Measurements from ENCODE around the gene CSNK1G2. TPM values are rescaled to one million over a fixed set of nuclear protein-coding genes. Genes with fewer than 3 reads are reported as not detected.

The CSNK1G2 gene
- total RNA-seq, 1 experiment from 2014 or later, result 100.0 TPM

DNA sequence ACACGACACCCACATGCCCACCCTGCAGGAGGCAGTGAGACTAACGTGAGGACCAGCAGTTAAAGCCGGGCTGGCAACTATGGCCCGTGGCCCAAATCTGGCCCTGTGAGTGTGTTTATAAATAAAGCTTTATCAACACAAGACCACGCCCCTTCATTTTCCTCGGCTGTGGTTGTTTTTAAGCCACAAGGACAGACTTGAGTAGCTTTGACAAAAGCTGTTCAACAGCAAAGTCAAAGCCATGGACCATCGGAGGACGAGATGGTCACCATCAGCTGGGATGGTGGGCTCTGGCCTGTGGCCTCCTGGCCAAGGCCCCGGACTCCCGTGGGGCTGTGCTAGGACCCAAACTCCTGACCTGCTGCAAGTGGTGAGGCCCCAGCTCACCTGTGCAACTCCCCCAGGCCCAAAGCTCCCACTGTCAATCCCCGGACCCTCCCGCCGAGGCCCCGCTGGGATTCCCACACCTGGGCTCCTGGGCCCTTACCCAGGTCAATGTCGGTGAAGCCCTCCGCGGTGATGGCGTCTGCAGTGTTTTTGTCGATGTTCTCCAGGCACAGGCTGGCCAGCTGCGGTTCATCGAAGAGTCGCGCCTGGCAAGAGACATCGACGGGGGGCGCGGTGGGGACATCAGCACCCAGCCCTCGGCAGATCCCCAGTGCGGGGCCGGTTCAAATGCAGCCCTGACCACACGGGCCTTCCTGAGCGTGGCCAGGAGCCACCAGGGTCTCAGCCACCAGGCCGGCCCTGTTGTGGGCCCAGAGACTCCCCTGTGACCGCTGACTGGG, 49.5 kb downstream of the CSNK1G2 start:
- H3K4me1 ChIP-seq (ENCODE audit: insufficient read depth, low read length), result no peaks in the 10 kb centered on the region; the same call in 1 of the 2 replicates
- H3T11ph ChIP-seq (ENCODE audit: low read length), result no peak overlapping the region
- WGBS (ENCODE audit: extremely low coverage, insufficient read length, low lambda C conversion rate), result no CpG with 5 or more reads among the region's 34 CpGs
- H3K27me3 ChIP-seq (ENCODE audit: insufficient read depth, low read length), result no peaks in the 10 kb centered on the region
- H3K4me1 Mint-ChIP-seq, result peaks cover 0 to 6% of the 10 kb centered on the region in 2 experiments; a peak in 3 of 4 replicates
- no peak overlapping the region for H2BK5ac ChIP-seq (ENCODE audit: insufficient read length, low read length)
- DNase-seq, result no peak
- TF ChIP-seq, protein P1, sequence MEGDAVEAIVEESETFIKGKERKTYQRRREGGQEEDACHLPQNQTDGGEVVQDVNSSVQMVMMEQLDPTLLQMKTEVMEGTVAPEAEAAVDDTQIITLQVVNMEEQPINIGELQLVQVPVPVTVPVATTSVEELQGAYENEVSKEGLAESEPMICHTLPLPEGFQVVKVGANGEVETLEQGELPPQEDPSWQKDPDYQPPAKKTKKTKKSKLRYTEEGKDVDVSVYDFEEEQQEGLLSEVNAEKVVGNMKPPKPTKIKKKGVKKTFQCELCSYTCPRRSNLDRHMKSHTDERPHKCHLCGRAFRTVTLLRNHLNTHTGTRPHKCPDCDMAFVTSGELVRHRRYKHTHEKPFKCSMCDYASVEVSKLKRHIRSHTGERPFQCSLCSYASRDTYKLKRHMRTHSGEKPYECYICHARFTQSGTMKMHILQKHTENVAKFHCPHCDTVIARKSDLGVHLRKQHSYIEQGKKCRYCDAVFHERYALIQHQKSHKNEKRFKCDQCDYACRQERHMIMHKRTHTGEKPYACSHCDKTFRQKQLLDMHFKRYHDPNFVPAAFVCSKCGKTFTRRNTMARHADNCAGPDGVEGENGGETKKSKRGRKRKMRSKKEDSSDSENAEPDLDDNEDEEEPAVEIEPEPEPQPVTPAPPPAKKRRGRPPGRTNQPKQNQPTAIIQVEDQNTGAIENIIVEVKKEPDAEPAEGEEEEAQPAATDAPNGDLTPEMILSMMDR (conservative IDR thresholded peaks at IDR 0.05), result no peak
- H2BK120ac ChIP-seq (ENCODE audit: low read depth, low read length, poor library complexity, severe bottlenecking), result no peak overlapping the region
- no peaks in the 10 kb centered on the region for H3K27me3 Mint-ChIP-seq (ENCODE audit: low read depth)
- no peak overlapping the region for H3K27ac ChIP-seq (ENCODE audit: insufficient read length, low read depth, low read length)
- H2BK20ac ChIP-seq (ENCODE audit: low read depth, low read length, poor library complexity, severe bottlenecking), result no peak overlapping the region
- H3K4ac ChIP-seq (ENCODE audit: low read depth, low read length), result no peak overlapping the region
- no peaks in the 10 kb centered on the region for H3K23me2 ChIP-seq (ENCODE audit: insufficient read length, low read depth, low read length, poor library complexity, severe bottlenecking)
- H3K36me3 Mint-ChIP-seq (ENCODE audit: insufficient read depth in 1 of 3, low read depth in 3 of 3), result peaks cover 13 to 52% (median 48%) of the 10 kb centered on the region in 3 experiments; a peak in 6 of 7 replicates
- H4K5ac ChIP-seq (ENCODE audit: insufficient read length, low read depth, low read length), result no peak overlapping the region
- H2AK5ac ChIP-seq (ENCODE audit: insufficient read length, low read length), result no peak overlapping the region
- no peak overlapping the region for H3K23ac ChIP-seq (ENCODE audit: insufficient read length, low read depth, low read length)
- H4K91ac ChIP-seq (ENCODE audit: insufficient read length, low read depth, low read length), result no peak overlapping the region
- H2AFZ ChIP-seq (ENCODE audit: low read length), result no peak overlapping the region
- H3K27ac Mint-ChIP-seq, result peak overlapping the region in 1 of 3 experiments; percentile 74; a peak in 2 of 7 replicates
- H2BK15ac ChIP-seq (ENCODE audit: low read depth, low read length), result no peak overlapping the region
- H4K8ac ChIP-seq (replicated peaks; ENCODE audit: insufficient read length, low read depth, low read length), result no peak overlapping the region
- no peaks in the 10 kb centered on the region for H4K20me1 ChIP-seq (ENCODE audit: control insufficient read depth, insufficient read depth, insufficient read length)
- no peaks in the 10 kb centered on the region for H3K79me1 ChIP-seq (ENCODE audit: insufficient read depth, low read depth, low read length, poor library complexity, severe bottlenecking)
- no peak overlapping the region for H3K18ac ChIP-seq (ENCODE audit: insufficient read length, low read depth, low read length)
- no peak overlapping the region for H3K9ac ChIP-seq (ENCODE audit: extremely low read depth, insufficient read length, low read length)
- H3K4me3 Mint-ChIP-seq, result no peak overlapping the region
- H3K14ac ChIP-seq (ENCODE audit: insufficient read depth, low read length), result no peak overlapping the region
- H3K9me3 ChIP-seq (ENCODE audit: control insufficient read depth, low read depth, low read length), result no peaks in the 10 kb centered on the region
- H2BK12ac ChIP-seq (ENCODE audit: insufficient read length, low read depth, low read length), result no peak overlapping the region
- no peaks in the 10 kb centered on the region for H3K79me2 ChIP-seq (ENCODE audit: insufficient read depth, low read length)
- H3K4me2 ChIP-seq (ENCODE audit: insufficient read depth, insufficient read length, low read length), result no peak overlapping the region
- no peaks in the 10 kb centered on the region for H3K9me3 Mint-ChIP-seq
- no peak overlapping the region for H3K56ac ChIP-seq (ENCODE audit: insufficient read length, low read depth, low read length)
